ENCODE results near the gene SOSTDC1. TPM values are rescaled to one million over a fixed set of nuclear protein-coding genes. Genes with fewer than 3 reads are reported as not detected.

The SOSTDC1 gene
- not detected in 2 replicates for polyA plus RNA-seq (2011; rRNA removed)
- polyA minus RNA-seq (2011; rRNA and poly(A)+ RNA removed) = not detected in 2 replicates

- TF ChIP-seq CTCF (IDR thresholded peaks at IDR 0.05; ENCODE audit: insufficient read depth, low read depth, low read length) = no peak
- Histone ChIP-seq H3K27me3 (ENCODE audit: control insufficient read depth, insufficient read depth, low read length) (peaks cover 2% of the 10 kb centered on the region; the same call in 1 of the 2 replicates), H3K36me3 (ENCODE audit: control insufficient read depth, insufficient read depth, low read length) (no peaks in the 10 kb centered on the region), H3K4me3 (ENCODE audit: low read depth, low read length) (no peak within 1 kb of the TSS)
- CTCF ChIA-PET = interaction anchor here (1.9 kb wide), 1 partner anchor 99 kb away, joined by 6 read pairs; no protein-coding TSS in a partner anchor
- POLR2A ChIA-PET = interaction anchor here (0.6 kb wide), 1 partner anchor 60 kb away, joined by 4 read pairs; no protein-coding TSS in a partner anchor
- DNase-seq (ENCODE audit: low read depth) = no peak
Observed at GRCh38 chr7:16465469-16466361, at the start of gene SOSTDC1. SOSTDC1 (minus strand) TSS chr7:16465738; CDS start chr7:16465668, 70 bp downstream.

GRCh38 chr7:16514729-16515128 is 49.2 kb upstream of the SOSTDC1 start:
- TF ChIP-seq CTCF (IDR thresholded peaks at IDR 0.05; ENCODE audit: insufficient read depth, low read depth, low read length) = no peak
- DNase-seq (ENCODE audit: low read depth) = no peak
- POLR2A ChIA-PET = no interaction called here
- no peak overlapping the region for H3K4me3 ChIP-seq (ENCODE audit: low read depth, low read length)
- no peaks in the 10 kb centered on the region for H3K36me3 ChIP-seq (ENCODE audit: control insufficient read depth, insufficient read depth, low read length)
- 0 out of 2 replicates have a peak, but pooled peaks cover 1% of the 10 kb centered on the region for H3K27me3 ChIP-seq (ENCODE audit: control insufficient read depth, insufficient read depth, low read length)
- CTCF ChIA-PET = interaction anchor here (0.9 to 1.3 kb wide), 3 partner anchors 13 to 28 kb away, joined by 3 to 4 read pairs (median 4); no protein-coding TSS in a partner anchor

GRCh38 chr7:16514271-16514670 is 48.7 kb upstream of the SOSTDC1 start:
- H3K36me3 ChIP-seq (ENCODE audit: control insufficient read depth, insufficient read depth, low read length) = no peaks in the 10 kb centered on the region
- no peak for DNase-seq (ENCODE audit: low read depth)
- ChIA-PET CTCF (interaction anchor here (1.2 to 1.3 kb wide), 2 partner anchors 13 to 20 kb away, joined by 3 to 4 read pairs; no protein-coding TSS in a partner anchor), POLR2A (no interaction called here)
- 0 out of 2 replicates have a peak, but pooled peaks cover 1% of the 10 kb centered on the region for H3K27me3 ChIP-seq (ENCODE audit: control insufficient read depth, insufficient read depth, low read length)
- H3K4me3 ChIP-seq (ENCODE audit: low read depth, low read length) = no peak overlapping the region
- no peak for TF ChIP-seq CTCF (IDR thresholded peaks at IDR 0.05; ENCODE audit: insufficient read depth, low read depth, low read length)

- Histone ChIP-seq H3K36me3 (ENCODE audit: control insufficient read depth, insufficient read depth, low read length) (no peaks in the 10 kb centered on the region), H3K4me3 (ENCODE audit: low read depth, low read length) (no peak overlapping the region), H3K27me3 (ENCODE audit: control insufficient read depth, insufficient read depth, low read length) (no peaks in the 10 kb centered on the region)
- no peak for DNase-seq (ENCODE audit: low read depth)
- TF ChIP-seq CTCF (IDR thresholded peaks at IDR 0.05; ENCODE audit: insufficient read depth, low read depth, low read length) = no peak
- POLR2A ChIA-PET = no interaction called here
- CTCF ChIA-PET = interaction anchor here (1.1 kb wide), 1 partner anchor 12 kb away, joined by 3 read pairs; no protein-coding TSS in a partner anchor
Observed at GRCh38 chr7:16512097-16512496, 46.6 kb upstream of the SOSTDC1 start.

- Histone ChIP-seq H3K4me3 (ENCODE audit: low read depth, low read length) (no peak overlapping the region), H3K27me3 (ENCODE audit: control insufficient read depth, insufficient read depth, low read length) (no peaks in the 10 kb centered on the region), H3K36me3 (ENCODE audit: control insufficient read depth, insufficient read depth, low read length) (no peaks in the 10 kb centered on the region)
- TF ChIP-seq CTCF (IDR thresholded peaks at IDR 0.05; ENCODE audit: insufficient read depth, low read depth, low read length) = no peak
- no peak for DNase-seq (ENCODE audit: low read depth)
- POLR2A ChIA-PET = no interaction called here
- CTCF ChIA-PET = interaction anchor here (1.1 kb wide), 1 partner anchor 11 kb away, joined by 3 read pairs; no protein-coding TSS in a partner anchor
Observed at GRCh38 chr7:16511314-16511713, 45.8 kb upstream of the SOSTDC1 start.

Data from BJ (cell line).